Thyroid gland (tissue), 4 donors: ENCODE data around the gene IWS1. TPM values are rescaled to one million over a fixed set of nuclear protein-coding genes. Genes with fewer than 3 reads are reported as not detected.

Source experiments
- DNase-seq, 2 donors: peaks; one replicate each; pipeline ENCODE4 v3.0.0-alpha.2; 2019
- H3K27ac ChIP-seq, 3 donors: fragments of 200-600 bp; sonication (generic); 1 replicate in 2 of 3; 2 replicates in 1 of 3; pipeline ENCODE4 v1.5.1; 2016 to 2019; ENCODE audit warnings: mild to moderate bottlenecking in 1 of 3, moderate library complexity in 1 of 3
- H3K27me3 ChIP-seq: fragments of 200-600 bp; sonication (generic); one replicate; pipeline ENCODE4 v1.5.1; 2019
- H3K36me3 ChIP-seq, 2 donors: fragments of 200-600 bp; sonication (generic); one replicate each; pipeline ENCODE4 v1.5.1; 2016 to 2019
- H3K4me1 ChIP-seq, 2 donors: fragments of 200-600 bp; sonication (generic); one replicate each; pipeline ENCODE4 v1.5.1; 2017 to 2019
- H3K4me3 ChIP-seq, 3 donors: fragments of 200-600 bp; sonication (generic); replicated peaks in 1 of 3; 1 replicate in 2 of 3; 2 replicates in 1 of 3; pipeline ENCODE4 v1.5.1; 2016; ENCODE audit warnings: mild to moderate bottlenecking in 1 of 3
- H3K9me3 ChIP-seq: fragments of 200-600 bp; sonication (generic); one replicate; pipeline ENCODE4 v1.5.1; 2017
- POLR2A ChIP-seq, 2 donors: fragments of 450-650 bp; IDR thresholded peaks; one replicate each; pipeline ENCODE4 v1.6.1; 2017; ENCODE audit warnings: antibody characterized with exemption in 2 of 2, mild to moderate bottlenecking in 2 of 2, moderate library complexity in 1 of 2
- WGBS, 2 donors: methylation state at CpG; one replicate each; pipeline ENCODE4 v1.1.5; 2017; 5-methylcytosine and 5-hydroxymethylcytosine counted together
- intact Hi-C: fragments of 100-400 bp; cut with DNase I; formaldehyde crosslinking; loops from one replicate; pipeline ENCODE4 v1.15.1; 2023
- total RNA-seq, 4 donors: library from RNA; depleted of rRNA; stranded (reverse); fragments of >200 nt; gene quantifications; one replicate each; pipeline ENCODE4 v1.2.3, GENCODE V29; 2016
- TF ChIP-seq, protein P1 (sequence below), 6 experiments: fragments of 200-600 bp in 3 of 6; fragments of 450-650 bp in 3 of 6; sonication (generic) in 3 of 6; IDR thresholded peaks; one replicate each; pipeline ENCODE4 v1.5.1; 2016 to 2019; ENCODE audit warnings: antibody characterized with exemption in 6 of 6, mild to moderate bottlenecking in 2 of 6, inconsistent platforms in 1 of 6, moderate library complexity in 1 of 6

IWS1 gene
- total RNA-seq, 4 donors from 2014 or later = 33.8 to 70.4 (median 42.1) TPM

DNA sequence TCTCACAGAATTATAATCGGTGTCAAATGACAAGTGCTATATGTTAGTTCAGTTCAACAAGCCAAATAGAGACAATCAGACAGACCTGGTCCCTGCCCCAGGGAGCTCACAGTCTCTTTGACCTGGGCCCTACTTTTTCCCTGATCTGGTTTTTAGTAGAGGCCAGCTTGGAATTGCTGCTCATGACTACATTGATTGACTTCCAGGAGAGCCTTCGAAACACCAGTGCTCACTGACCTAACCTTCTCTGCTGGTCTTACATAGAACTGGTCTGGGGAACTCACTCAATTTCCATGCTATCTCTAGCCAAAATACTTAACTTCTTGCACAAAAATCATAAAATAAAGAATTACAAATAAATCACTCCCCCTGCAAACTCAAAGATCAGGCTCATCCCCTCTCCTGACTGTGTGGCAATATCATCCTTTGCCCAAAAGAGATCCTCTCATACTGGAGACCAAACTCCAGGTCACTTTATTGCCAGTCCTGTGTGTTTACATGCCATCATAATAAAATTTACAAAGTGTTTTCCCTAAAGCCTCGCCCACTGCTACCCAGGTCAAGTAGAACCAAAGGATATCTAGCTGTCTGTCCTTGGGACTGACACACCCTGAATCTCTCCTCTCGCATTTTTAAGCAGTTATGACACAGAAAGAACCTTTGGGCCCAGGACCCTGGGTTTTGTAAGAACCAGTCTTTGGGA is 54.9 kb downstream of the IWS1 start:
- no peak for DNase-seq
- H3K36me3 ChIP-seq = no peaks in the 10 kb centered on the region
- H3K9me3 ChIP-seq = no peaks in the 10 kb centered on the region
- no peak overlapping the region for H3K4me3 ChIP-seq
- H3K27ac ChIP-seq = no peak overlapping the region
- 93 to 95% methylated on average over 4 of the region's 4 CpGs for WGBS, 2 donors
- intact Hi-C loops = no loop called here
- no peak for TF ChIP-seq POLR2A (IDR thresholded peaks at IDR 0.05)
- TF ChIP-seq, protein P1, sequence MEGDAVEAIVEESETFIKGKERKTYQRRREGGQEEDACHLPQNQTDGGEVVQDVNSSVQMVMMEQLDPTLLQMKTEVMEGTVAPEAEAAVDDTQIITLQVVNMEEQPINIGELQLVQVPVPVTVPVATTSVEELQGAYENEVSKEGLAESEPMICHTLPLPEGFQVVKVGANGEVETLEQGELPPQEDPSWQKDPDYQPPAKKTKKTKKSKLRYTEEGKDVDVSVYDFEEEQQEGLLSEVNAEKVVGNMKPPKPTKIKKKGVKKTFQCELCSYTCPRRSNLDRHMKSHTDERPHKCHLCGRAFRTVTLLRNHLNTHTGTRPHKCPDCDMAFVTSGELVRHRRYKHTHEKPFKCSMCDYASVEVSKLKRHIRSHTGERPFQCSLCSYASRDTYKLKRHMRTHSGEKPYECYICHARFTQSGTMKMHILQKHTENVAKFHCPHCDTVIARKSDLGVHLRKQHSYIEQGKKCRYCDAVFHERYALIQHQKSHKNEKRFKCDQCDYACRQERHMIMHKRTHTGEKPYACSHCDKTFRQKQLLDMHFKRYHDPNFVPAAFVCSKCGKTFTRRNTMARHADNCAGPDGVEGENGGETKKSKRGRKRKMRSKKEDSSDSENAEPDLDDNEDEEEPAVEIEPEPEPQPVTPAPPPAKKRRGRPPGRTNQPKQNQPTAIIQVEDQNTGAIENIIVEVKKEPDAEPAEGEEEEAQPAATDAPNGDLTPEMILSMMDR (IDR thresholded peaks at IDR 0.05) = no peak
- H3K4me1 ChIP-seq = no peaks in the 10 kb centered on the region
- H3K27me3 ChIP-seq = no peaks in the 10 kb centered on the region

DNA sequence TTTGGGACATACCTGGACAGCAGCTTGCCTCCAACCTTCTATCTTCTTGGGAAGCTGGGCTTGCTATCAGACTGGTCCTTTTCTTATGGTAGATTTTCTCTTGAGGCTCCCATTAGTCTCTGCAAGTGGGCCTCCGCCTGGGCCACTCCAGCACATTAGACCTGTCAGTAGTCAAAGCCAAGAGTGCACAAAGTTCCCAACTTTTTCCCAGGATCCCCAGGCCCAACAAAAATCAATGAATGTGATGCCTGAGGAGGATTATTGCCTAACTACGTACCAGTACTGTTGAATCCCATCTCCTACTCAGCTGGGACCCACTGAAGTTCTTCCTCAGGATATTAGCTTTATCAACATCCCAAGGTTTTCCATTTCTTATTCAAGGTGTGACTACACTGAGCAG is 56.3 kb downstream of the IWS1 start:
- no peaks in the 10 kb centered on the region for H3K9me3 ChIP-seq
- H3K4me3 ChIP-seq = no peak overlapping the region
- no peak for DNase-seq
- TF ChIP-seq POLR2A (IDR thresholded peaks at IDR 0.05) = no peak
- TF ChIP-seq, protein P1 (IDR thresholded peaks at IDR 0.05) = no peak
- no peaks in the 10 kb centered on the region for H3K4me1 ChIP-seq
- WGBS, 2 donors = 95 to 100% methylated on average over 2 of the region's 2 CpGs
- no peaks in the 10 kb centered on the region for H3K36me3 ChIP-seq
- intact Hi-C loops = no loop called here
- no peak overlapping the region for H3K27ac ChIP-seq
- H3K27me3 ChIP-seq = no peaks in the 10 kb centered on the region

DNA sequence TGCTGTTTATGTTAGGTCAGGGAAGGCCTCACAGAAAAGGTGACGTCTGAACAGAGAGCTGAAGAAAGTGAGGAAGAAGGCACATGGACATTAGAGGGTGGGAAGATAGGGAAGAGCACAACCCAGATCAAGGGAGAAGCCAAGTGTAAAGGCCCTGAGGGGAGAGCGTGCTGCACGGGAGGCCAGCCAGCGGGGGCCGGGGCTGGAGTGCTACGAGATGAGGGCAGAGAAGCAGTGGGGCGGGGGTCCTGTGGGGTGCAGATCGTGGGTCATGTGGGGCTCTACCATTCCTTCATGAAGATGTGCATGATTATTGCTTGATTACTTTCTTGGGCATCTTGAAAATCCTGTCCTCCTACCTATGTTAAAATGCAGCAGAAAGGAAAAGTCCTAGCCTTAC is 57.2 kb downstream of the IWS1 start:
- intact Hi-C loops = no loop called here
- no peak overlapping the region for H3K4me3 ChIP-seq
- H3K36me3 ChIP-seq = no peaks in the 10 kb centered on the region
- H3K27me3 ChIP-seq = no peaks in the 10 kb centered on the region
- H3K9me3 ChIP-seq = no peaks in the 10 kb centered on the region
- no peak for TF ChIP-seq POLR2A (IDR thresholded peaks at IDR 0.05)
- TF ChIP-seq, protein P1 (IDR thresholded peaks at IDR 0.05) = no peak
- DNase-seq = no peak
- 80 to 82% methylated on average over 8 of the region's 8 CpGs for WGBS, 2 donors
- no peaks in the 10 kb centered on the region for H3K4me1 ChIP-seq
- no peak overlapping the region for H3K27ac ChIP-seq

DNA sequence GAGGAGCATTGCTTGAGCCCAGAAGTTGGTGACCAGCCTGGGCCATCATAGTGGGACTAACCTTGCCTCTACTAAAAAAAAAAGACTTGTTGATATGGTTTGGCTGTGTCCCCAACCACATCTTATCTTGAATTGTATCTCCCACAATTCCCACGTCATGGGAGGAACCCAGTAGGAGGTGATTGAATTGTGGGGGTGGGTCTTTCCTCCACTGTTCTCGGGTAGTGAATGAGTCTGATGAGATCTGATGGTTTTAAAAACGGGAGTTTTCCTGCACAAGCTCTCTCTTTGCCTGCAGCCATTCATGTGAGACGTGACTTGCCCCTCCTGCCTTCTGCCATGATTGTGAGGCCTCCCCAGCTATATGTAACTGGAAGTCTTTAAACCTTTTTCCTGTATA is 61.0 kb downstream of the IWS1 start:
- no peaks in the 10 kb centered on the region for H3K27me3 ChIP-seq
- DNase-seq = no peak
- intact Hi-C loops = no loop called here
- H3K9me3 ChIP-seq = no peaks in the 10 kb centered on the region
- no peak overlapping the region for H3K4me3 ChIP-seq
- 75 to 79% methylated on average over 4 of the region's 4 CpGs for WGBS, 2 donors
- TF ChIP-seq, protein P1 (IDR thresholded peaks at IDR 0.05) = no peak
- no peak for TF ChIP-seq POLR2A (IDR thresholded peaks at IDR 0.05)
- no peaks in the 10 kb centered on the region for H3K4me1 ChIP-seq
- no peaks in the 10 kb centered on the region for H3K36me3 ChIP-seq
- no peak overlapping the region for H3K27ac ChIP-seq

DNA sequence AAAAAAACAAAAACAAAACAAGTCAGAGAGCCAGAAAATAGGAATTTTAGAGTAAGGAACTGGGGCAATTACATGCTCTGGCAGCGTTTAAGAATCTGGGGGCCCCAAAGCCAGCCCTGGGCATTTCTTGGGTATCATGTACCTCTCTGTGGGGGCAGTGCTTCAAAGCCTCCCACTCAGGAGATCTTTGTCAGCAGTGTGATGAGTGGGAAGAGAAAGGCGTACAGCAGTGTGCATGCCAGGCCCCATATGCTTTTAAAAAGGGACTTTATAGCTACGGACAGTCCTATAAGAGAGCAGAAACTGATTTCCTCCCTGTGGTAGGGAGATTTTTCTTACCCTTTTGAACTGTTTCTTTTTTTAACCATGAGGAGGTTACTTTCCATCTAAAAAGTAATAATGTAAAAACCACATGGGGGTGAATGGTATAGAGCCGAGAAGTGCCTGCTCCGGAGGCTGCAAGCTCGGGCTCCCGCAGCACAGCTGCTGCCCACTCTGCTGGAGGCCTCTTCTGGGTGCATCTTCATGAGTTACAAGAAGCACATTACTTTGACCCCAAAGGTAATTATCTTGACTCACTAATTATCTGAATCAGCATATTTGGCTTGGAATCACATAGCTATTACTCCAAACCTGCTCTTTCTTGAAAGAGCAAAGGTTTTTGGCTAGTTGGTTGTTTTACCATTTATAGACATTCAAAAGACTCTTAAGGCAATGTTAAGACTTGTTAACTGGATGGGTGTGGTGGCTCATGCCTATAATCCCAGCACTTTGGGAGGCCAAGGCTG is 61.6 kb downstream of the IWS1 start:
- Histone ChIP-seq H3K27me3 (no peaks in the 10 kb centered on the region), H3K36me3 (no peaks in the 10 kb centered on the region), H3K4me3 (no peak overlapping the region), H3K9me3 (no peaks in the 10 kb centered on the region), H3K4me1 (no peaks in the 10 kb centered on the region), H3K27ac (no peak overlapping the region)
- WGBS, 2 donors = 90 to 95% methylated on average over 7 of the region's 7 CpGs
- intact Hi-C loops = no loop called here
- no peak for TF ChIP-seq POLR2A (IDR thresholded peaks at IDR 0.05)
- TF ChIP-seq, protein P1 (IDR thresholded peaks at IDR 0.05) = no peak
- no peak for DNase-seq
